Kidney (tissue), 14 donors: ENCODE results near the gene SRGAP3. TPM values are rescaled to one million over a fixed set of nuclear protein-coding genes. Genes with fewer than 3 reads are reported as not detected.

Experiments used
- DNase-seq, 5 donors: peaks; one replicate each; pipeline ENCODE4 v3.0.0-alpha.2; 2013 to 2020
- FAIRE-seq: peaks from 2 replicates; lab custom pipeline; 2012; peaks lifted over from hg19 to GRCh38; lab: Jason Lieb, UNC
- H3K27ac ChIP-seq, 2 donors: one replicate each; pipeline ENCODE4 v1.7.0; 2013; ENCODE audit warnings: low read depth in 2 of 2, low read length in 2 of 2, inconsistent platforms in 1 of 2
- H3K27me3 ChIP-seq: one replicate; pipeline ENCODE4 v1.7.1; 2013; ENCODE audit warnings: low read length, inconsistent platforms; ENCODE audit not compliant: control insufficient read depth, insufficient read depth
- H3K36me3 ChIP-seq, 3 donors: one replicate each; pipeline versions ENCODE4 v1.7.0 to v1.7.1; 2013; ENCODE audit warnings: low read length in 3 of 3, control low read depth in 1 of 3, inconsistent platforms in 1 of 3; ENCODE audit not compliant: insufficient read depth in 3 of 3, control insufficient read depth in 2 of 3
- H3K4me1 ChIP-seq, 3 donors: one replicate each; pipeline versions ENCODE4 v1.7.0 to v1.7.1; 2013; ENCODE audit warnings: low read length in 3 of 3, inconsistent platforms in 1 of 3, low read depth in 1 of 3; ENCODE audit not compliant: control insufficient read depth in 2 of 3, insufficient read depth in 2 of 3
- H3K4me3 ChIP-seq, 3 donors: one replicate each; pipeline versions ENCODE4 v1.7.0 to v1.8.1; 2013; ENCODE audit warnings: low read length in 3 of 3, control low read depth in 1 of 3, inconsistent platforms in 1 of 3
- H3K9ac ChIP-seq, 3 donors: one replicate each; pipeline versions ENCODE4 v1.7.0 to v1.7.1; 2013; ENCODE audit warnings: low read length in 3 of 3, control low read depth in 1 of 3, inconsistent platforms in 1 of 3
- H3K9me3 ChIP-seq, 3 donors: one replicate each; pipeline versions ENCODE4 v1.7.0 to v1.7.1; 2013; ENCODE audit warnings: low read length in 3 of 3, control low read depth in 1 of 3, inconsistent platforms in 1 of 3; ENCODE audit not compliant: control insufficient read depth in 2 of 3, insufficient read depth in 1 of 3
- CTCF ChIP-seq: IDR thresholded peaks from 3 replicates; pipeline ENCODE4 v1.5.1; 2012; ENCODE audit warnings: mild to moderate bottlenecking, moderate library complexity, borderline replicate concordance; ENCODE audit not compliant: insufficient read depth; ENCODE audit errors: extremely low read depth
- intact Hi-C: fragments of 100-400 bp; cut with DNase I; formaldehyde crosslinking; loops from one replicate; pipeline ENCODE4 v1.11.1; 2022
- polyA plus RNA-seq: library from polyadenylated mRNA; stranded (reverse); fragments of 350-450 nt; fragmentation: Illumina TruSeq; extraction: RNeasy Lipid Tissue Mini Kit (QIAGEN cat#74804); gene quantifications from one replicate; pipeline ENCODE4 v1.2.3, GENCODE V29; 2014; ENCODE audit warnings: low read depth, low replicate concordance; ENCODE audit not compliant: insufficient read depth
- total RNA-seq: library from RNA; stranded (reverse); fragmentation: NEBNext Ultra II Directional; extraction: Animal tissue kit (Norgen Biotek cat#: 25700); gene quantifications from one replicate; pipeline ENCODE4 v1.2.1, GENCODE V29; 2021
- donor health status: control.
- donor health status: control.
- donor health status: control.
- donor health status: control.
- donor health status: control.
- donor health status: DM: yes; HTN: yes; CAD: no.
- donor health status: Normal renal cell carcinoma (clear cell type).

Gene SRGAP3
- total and polyA plus RNA-seq, 2 donors from 2014 or later = 4.1 to 24.3 TPM

DNA sequence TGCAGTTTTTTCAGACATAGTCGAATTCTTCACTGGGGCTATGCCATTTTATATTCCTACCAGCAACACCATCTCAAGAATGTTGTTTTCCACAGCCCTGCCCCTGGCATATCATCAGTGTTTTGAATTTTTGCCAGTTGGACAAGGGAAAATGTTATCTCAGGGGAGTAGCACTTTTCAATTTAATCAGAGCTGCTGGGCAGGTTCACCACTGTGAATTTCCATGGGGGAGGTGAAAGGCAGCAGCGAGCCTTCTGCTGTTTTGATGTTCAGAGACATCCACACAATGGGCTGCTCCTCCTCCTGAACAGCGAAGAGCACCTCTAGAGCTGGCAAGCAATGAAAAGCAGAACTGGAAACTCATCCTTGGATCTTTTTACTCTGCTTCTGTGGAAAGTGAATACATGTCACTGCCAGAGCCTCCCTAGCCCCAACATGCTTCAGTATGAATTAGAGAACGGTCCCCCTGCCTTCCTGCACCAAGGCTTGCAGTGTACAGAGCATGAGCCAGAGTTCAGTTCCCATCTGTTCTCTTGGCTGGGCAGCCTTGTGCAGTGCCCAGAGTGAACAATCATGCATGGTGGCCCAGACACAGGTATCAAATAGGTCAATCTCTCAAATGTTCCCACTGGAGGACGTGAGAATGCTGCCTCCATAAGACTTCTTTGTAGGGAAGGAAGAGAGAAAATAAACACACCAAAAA, 230.0 kb downstream of the SRGAP3 start:
- H3K27ac ChIP-seq = no peak overlapping the region
- DNase-seq (no peak), FAIRE-seq (no peak)
- H3K4me3 ChIP-seq = no peak overlapping the region
- H3K9ac ChIP-seq = no peak overlapping the region
- no peaks in the 10 kb centered on the region for H3K4me1 ChIP-seq
- H3K27me3 ChIP-seq = no peaks in the 10 kb centered on the region
- H3K9me3 ChIP-seq = no peaks in the 10 kb centered on the region
- TF ChIP-seq CTCF = no peak
- intact Hi-C loops = no loop called here
- H3K36me3 ChIP-seq = no peaks in the 10 kb centered on the region

DNA sequence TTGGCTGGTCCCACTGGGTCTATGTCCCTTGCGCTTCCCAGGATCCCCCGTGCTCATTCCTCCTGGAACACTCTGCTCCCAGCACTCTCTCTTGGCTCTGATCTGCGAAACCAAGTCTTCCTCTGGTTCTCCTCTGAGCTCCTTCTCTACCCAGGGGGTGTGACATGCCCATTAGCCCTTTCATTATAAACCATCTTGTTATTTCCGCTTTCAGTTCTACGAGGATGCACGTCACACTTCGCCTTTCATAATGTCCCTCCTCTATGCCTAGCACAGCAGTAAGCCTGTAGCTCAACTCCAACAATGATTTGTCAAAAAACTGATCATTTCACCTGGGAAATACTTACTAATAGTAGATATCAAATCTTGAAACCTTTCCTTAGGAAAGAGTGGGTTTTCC, 234.2 kb downstream of the SRGAP3 start:
- FAIRE-seq = no peak
- Histone ChIP-seq H3K4me3 (no peak overlapping the region), H3K36me3 (no peaks in the 10 kb centered on the region), H3K27me3 (no peaks in the 10 kb centered on the region), H3K4me1 (no peaks in the 10 kb centered on the region), H3K27ac (no peak overlapping the region), H3K9me3 (no peaks in the 10 kb centered on the region), H3K9ac (no peak overlapping the region)
- intact Hi-C loops = no loop called here
- no peak for TF ChIP-seq CTCF
- DNase-seq = no peak

- FAIRE-seq (no peak), DNase-seq (peak in 1 of 5 donors; percentile 65)
- intact Hi-C loops = no loop called here
- no peak for TF ChIP-seq CTCF
- H3K9me3 ChIP-seq = no peaks in the 10 kb centered on the region
- H3K36me3 ChIP-seq = no peaks in the 10 kb centered on the region
- H3K4me3 ChIP-seq = no peak overlapping the region
- H3K4me1 ChIP-seq = no peaks in the 10 kb centered on the region
- H3K27me3 ChIP-seq = no peaks in the 10 kb centered on the region
- H3K9ac ChIP-seq = no peak overlapping the region
- H3K27ac ChIP-seq = no peak overlapping the region
These were observed 235.5 kb downstream of the SRGAP3 start for GRCh38 chr3:9013782-9014563.
